Fibroblast of villous mesenchyme (primary cell): Measurements from ENCODE around the gene RFNG. TPM values are rescaled to one million over a fixed set of nuclear protein-coding genes. Genes with fewer than 3 reads are reported as not detected.

Experiments
- DNase-seq: peaks from one replicate; pipeline ENCODE4 v3.0.0-alpha.2; 2010; ENCODE audit warnings: low read depth
- H3K4me3 ChIP-seq: 2 replicates; pipeline ENCODE4 v1.5.1; 2011; ENCODE audit warnings: low read depth, mild to moderate bottlenecking, low read length
- total RNA-seq: library from RNA; depleted of rRNA; stranded (reverse); fragments of >200 nt; gene quantifications from 2 replicates; pipeline ENCODE4 v1.2.3, GENCODE V29; 2012
- TF ChIP-seq, protein P1 (sequence below): IDR thresholded peaks from 2 replicates; pipeline ENCODE4 v1.5.1; 2012; ENCODE audit warnings: low read depth, mild to moderate bottlenecking, low read length; ENCODE audit not compliant: insufficient read depth

Gene RFNG
- total RNA-seq, 1 donor, result 47.5 TPM

DNA sequence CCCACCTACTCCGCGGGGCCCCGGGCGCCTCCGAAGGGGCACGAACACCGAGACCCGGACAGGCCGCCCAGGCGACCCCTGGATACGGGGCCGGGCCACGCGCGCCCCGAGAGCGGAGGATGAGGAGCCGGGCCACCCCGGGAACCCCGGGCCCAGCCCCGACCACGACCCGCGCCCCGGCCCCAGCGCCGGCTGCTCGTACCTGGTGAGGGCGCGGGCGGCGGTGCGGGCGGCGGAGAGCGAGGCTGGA, 46.2 kb upstream of the RFNG start:
- peak overlapping the region; percentile 72 for H3K4me3 ChIP-seq
- no peak for DNase-seq
- TF ChIP-seq, protein P1, sequence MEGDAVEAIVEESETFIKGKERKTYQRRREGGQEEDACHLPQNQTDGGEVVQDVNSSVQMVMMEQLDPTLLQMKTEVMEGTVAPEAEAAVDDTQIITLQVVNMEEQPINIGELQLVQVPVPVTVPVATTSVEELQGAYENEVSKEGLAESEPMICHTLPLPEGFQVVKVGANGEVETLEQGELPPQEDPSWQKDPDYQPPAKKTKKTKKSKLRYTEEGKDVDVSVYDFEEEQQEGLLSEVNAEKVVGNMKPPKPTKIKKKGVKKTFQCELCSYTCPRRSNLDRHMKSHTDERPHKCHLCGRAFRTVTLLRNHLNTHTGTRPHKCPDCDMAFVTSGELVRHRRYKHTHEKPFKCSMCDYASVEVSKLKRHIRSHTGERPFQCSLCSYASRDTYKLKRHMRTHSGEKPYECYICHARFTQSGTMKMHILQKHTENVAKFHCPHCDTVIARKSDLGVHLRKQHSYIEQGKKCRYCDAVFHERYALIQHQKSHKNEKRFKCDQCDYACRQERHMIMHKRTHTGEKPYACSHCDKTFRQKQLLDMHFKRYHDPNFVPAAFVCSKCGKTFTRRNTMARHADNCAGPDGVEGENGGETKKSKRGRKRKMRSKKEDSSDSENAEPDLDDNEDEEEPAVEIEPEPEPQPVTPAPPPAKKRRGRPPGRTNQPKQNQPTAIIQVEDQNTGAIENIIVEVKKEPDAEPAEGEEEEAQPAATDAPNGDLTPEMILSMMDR, result no peak

- TF ChIP-seq, protein P1, result no peak
- peak overlapping the region; percentile 72 for H3K4me3 ChIP-seq
- DNase-seq, result peak; percentile 71
Measured at GRCh38 chr17:82097184-82097918, 45.7 kb upstream of the RFNG start.

DNA sequence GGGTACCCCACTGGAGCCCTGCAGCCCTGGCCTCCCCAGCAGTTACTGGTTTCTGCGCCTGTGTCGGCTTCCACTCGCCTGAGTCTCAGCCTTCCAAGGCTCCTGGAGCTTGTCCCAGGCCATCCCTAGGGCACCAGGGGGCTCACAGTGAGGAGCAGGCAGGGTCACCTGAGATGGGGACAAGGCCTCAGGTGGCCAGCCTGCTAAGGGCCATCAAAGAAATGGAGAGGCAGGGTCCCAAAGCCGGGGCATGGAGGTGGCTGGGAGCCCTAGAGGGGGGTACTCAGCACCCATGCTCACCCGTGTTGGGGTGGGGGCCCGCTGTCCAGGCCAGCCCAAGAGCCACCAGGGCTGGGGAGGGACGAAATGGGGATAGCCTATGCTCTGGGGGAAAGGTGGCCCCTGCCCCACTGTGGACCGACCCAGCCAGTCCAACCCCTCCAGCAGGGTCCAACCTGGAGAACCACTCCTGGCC, 45.1 kb upstream of the RFNG start:
- TF ChIP-seq, protein P1, result no peak
- peak overlapping the region; percentile 72 for H3K4me3 ChIP-seq
- no peak for DNase-seq

DNA sequence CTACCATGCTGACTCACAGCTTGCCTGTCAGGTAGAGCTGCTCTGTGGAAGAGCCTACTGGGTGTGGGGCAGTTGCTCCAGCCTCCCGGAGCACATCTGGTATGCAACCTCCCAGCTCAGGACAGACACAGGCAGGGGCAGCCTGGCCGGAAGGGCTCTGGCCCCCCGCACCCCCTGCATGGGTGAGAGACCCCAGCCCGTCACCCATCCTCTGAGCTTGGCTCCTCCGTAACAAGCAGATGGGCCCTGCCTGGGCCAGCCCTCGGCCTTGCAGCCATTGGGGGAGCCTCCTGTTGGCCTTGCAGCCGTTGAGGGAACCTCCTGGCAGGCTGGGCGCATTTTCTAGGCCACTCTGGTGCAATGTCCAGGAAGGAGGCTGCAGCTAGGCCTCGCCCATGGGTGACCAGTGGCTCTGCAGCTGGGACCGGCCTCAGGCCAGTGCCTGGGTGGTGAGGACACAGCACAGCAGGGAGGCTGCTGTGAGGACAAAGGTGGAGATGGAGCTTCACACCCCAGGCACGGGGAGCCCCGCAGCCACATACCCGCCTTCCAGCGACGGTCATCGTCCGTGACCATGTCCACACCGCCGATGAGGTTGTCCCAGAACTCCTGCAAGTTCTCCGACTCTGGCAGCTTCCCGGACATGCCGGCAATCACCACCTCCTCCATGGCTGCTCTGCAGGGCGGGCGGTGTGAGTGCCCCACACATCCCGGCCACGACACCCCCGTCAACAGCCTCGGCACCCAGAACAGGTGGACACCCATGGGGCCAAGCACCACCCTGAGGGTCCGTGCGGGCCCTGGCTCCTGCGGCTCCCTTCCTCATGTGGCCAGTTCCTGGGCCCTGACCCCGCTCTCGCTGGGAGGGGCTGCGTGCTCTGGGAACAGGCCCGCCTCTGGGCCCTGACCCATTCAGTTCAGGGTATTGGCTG, 44.4 kb upstream of the RFNG start:
- TF ChIP-seq, protein P1, result no peak
- DNase-seq, result no peak

GRCh38 chr17:82094931-82095776, 43.5 kb upstream of the RFNG start:
- H3K4me3 ChIP-seq, result no peak overlapping the region
- no peak for DNase-seq
- TF ChIP-seq, protein P1, result no peak

More for the DNA sequence above, 44.4 kb upstream of the RFNG start:
- H3K4me3 ChIP-seq, result peak overlapping the region; percentile 72

DNA sequence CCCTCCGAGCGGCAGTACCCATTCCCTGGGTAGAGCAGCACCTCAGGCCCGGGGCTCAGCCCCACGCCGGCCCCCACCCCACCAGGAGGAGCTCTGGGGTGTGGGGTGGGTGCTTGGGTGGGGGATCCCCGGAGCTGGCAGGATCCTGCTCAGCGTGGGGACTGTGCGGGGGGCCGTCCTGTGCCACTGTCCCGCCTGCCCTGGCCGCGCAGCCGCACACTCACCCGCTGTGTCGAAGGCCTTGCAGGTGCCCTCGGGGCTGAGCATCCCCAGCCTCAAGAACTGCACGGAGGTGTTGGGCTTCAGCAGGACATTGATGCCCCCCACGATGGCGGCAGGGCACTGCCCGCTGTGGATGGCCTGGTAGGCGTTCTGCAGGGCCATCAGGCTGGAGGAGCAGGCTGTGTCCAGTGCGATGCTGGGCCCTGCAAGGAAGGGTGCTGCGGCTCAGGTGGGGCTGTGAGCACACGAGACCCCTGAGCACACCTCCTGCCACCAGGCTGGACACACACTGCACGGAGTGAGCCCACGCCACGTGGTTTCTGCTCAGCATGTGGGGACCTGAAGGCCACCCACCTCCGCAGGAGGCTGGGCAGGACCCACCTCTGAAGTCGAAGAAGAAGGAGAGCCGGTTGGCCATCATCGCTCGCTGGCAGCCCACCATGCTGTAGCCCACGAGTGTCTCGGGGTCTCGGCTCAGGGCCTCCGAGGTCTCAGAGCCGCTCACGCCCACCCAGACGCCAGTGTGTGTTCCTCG, 41.6 kb upstream of the RFNG start:
- no peak for DNase-seq
- TF ChIP-seq, protein P1, result no peak
- H3K4me3 ChIP-seq, result no peak overlapping the region
